ENCODE results near the gene TRIM9. TPM values are rescaled to one million over a fixed set of nuclear protein-coding genes. Genes with fewer than 3 reads are reported as not detected.

TRIM9 gene
- 1 to 10 TPM in 2 of 3 donors, under 1 TPM in 1; 0.72 to 8.7 (median 3.9) TPM for total RNA-seq
- long read RNA-seq, donor 1, full-length matches to known transcripts = 8 of 10 reads
- long read RNA-seq, donor 1, partial matches to known transcripts = 1 of 10 reads
- long read RNA-seq, donor 1, other reads (novel, unspliced or antisense) = 1 of 10 reads
- long read RNA-seq, donor 2, partial matches to known transcripts = 0 of 2 reads
- long read RNA-seq, donor 2, other reads (novel, unspliced or antisense) = 1 of 2 reads

GRCh38 chr14:51094901-51095853 lies at the start of gene TRIM9:
Gene TRIM9, minus strand, starts transcription at chr14:51095105. Its CDS starts 166 bp downstream, at chr14:51094939.
- H3K9me3 ChIP-seq = no peaks in the 10 kb centered on the region
- peak within 1 kb of the TSS; percentile 42 for H3K4me3 ChIP-seq
- peak; percentile 95 to 97 (median 96) for DNase-seq
- intact Hi-C loops (cut with DNase I, micrococcal nuclease) = loop anchor here (10.0 kb wide), 2 partner anchors 100 to 120 kb away; no protein-coding TSS in a partner anchor
- H3K4me1 ChIP-seq (ENCODE audit: low read depth) = peaks cover 17% of the 10 kb centered on the region
- ATAC-seq = peak; percentile 98
- TF ChIP-seq CTCF (IDR thresholded peaks at IDR 0.05) = no peak
- no peaks in the 10 kb centered on the region for H3K36me3 ChIP-seq (ENCODE audit: low read depth)

- Histone ChIP-seq H3K9me3 (no peaks in the 10 kb centered on the region), H3K36me3 (ENCODE audit: low read depth) (no peaks in the 10 kb centered on the region), H3K4me1 (ENCODE audit: low read depth) (peaks cover 4% of the 10 kb centered on the region), H3K4me3 (no peak overlapping the region)
- DNase-seq (no peak), ATAC-seq (no peak)
- TF ChIP-seq CTCF (IDR thresholded peaks at IDR 0.05) = no peak
- intact Hi-C loops (cut with DNase I, micrococcal nuclease) = no loop called here
These were observed 46.0 kb upstream of the TRIM9 start for GRCh38 chr14:51140856-51141255.

- Histone ChIP-seq H3K4me1 (ENCODE audit: low read depth) (peaks cover 4% of the 10 kb centered on the region), H3K36me3 (ENCODE audit: low read depth) (no peaks in the 10 kb centered on the region), H3K4me3 (no peak overlapping the region), H3K9me3 (no peaks in the 10 kb centered on the region)
- DNase-seq (no peak), ATAC-seq (no peak)
- intact Hi-C loops (cut with DNase I, micrococcal nuclease) = no loop called here
- no peak for TF ChIP-seq CTCF (IDR thresholded peaks at IDR 0.05)
These were observed 45.4 kb upstream of the TRIM9 start for GRCh38 chr14:51140338-51140737.

GRCh38 chr14:51139121-51139681 lies 44.3 kb upstream of the TRIM9 start:
- no peak for TF ChIP-seq CTCF (IDR thresholded peaks at IDR 0.05)

GRCh38 chr14:51138404-51139103 lies 43.6 kb upstream of the TRIM9 start:
- H3K4me3 ChIP-seq = no peak overlapping the region
- no peaks in the 10 kb centered on the region for H3K9me3 ChIP-seq
- intact Hi-C loops (cut with DNase I, micrococcal nuclease) = no loop called here
- no peak for DNase-seq
- no peak for ATAC-seq
- no peaks in the 10 kb centered on the region for H3K36me3 ChIP-seq (ENCODE audit: low read depth)
- peaks cover 4% of the 10 kb centered on the region for H3K4me1 ChIP-seq (ENCODE audit: low read depth)
- no peak for TF ChIP-seq CTCF (IDR thresholded peaks at IDR 0.05)

More at GRCh38 chr14:51139121-51139681, 44.3 kb upstream of the TRIM9 start:
- Histone ChIP-seq H3K36me3 (ENCODE audit: low read depth) (no peaks in the 10 kb centered on the region), H3K4me1 (ENCODE audit: low read depth) (peaks cover 4% of the 10 kb centered on the region), H3K9me3 (no peaks in the 10 kb centered on the region), H3K4me3 (no peak overlapping the region)
- intact Hi-C loops (cut with DNase I, micrococcal nuclease) = no loop called here
- no peak for ATAC-seq
- DNase-seq = peak in 2 of 3 donors; percentile 25 to 63

All from mucosa of descending colon (tissue), 3 donors.